ENCODE measurements around the gene GRAMD4.

GRAMD4 gene

GRCh38 chr22:46585340-46586122 is 34.7 kb upstream of the GRAMD4 start:
- no peak for TF ChIP-seq CTCF (conservative IDR thresholded peaks at IDR 0.05)
- H3K27ac ChIP-seq = no peak overlapping the region

DNA sequence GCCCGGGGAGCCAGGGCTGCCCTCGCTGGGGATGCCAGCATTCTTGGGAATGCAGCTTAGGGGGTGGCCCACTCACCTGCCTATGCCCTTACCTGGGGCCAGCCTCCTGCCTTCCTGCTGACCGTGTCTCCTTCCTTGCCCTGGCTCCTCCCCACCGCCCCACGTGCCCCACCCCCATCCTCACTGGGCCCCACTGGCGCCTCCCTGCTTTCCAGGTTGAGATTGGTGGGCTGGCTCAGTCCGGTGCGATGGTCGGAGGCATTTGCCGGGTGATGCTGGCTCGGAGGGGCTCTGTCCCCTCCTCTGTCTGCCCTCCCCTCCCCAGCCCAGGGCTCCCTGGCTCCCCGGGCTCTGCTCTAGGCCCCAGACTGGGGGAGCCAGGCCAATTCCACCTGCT is 34.1 kb upstream of the GRAMD4 start:
- TF ChIP-seq CTCF (conservative IDR thresholded peaks at IDR 0.05) = no peak
- H3K27ac ChIP-seq = no peak overlapping the region

- no peak for TF ChIP-seq CTCF (conservative IDR thresholded peaks at IDR 0.05)
- no peak overlapping the region for H3K27ac ChIP-seq
Measured at GRCh38 chr22:46586531-46587011, 33.6 kb upstream of the GRAMD4 start.

DNA sequence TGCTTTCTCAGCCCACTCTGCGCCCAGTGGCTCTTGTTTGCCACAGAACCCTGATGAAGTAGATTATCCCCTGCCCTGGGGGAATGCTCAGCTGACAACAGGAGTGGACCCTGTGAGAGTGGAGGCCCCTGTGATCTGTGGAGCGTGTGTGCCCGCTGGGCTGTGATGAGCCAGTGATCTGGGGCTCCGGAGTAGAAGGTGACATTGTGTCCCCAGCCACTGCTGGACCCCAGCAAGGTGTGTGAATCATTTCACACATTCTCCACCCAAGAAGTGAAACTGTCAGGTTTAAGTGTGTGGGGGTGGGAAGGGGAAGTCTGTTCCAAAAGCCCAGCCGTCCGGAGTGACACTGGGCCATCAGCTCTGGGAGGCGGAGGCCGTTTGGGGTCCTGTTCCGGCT is 33.1 kb upstream of the GRAMD4 start:
- no peak overlapping the region for H3K27ac ChIP-seq
- no peak for TF ChIP-seq CTCF (conservative IDR thresholded peaks at IDR 0.05)

DNA sequence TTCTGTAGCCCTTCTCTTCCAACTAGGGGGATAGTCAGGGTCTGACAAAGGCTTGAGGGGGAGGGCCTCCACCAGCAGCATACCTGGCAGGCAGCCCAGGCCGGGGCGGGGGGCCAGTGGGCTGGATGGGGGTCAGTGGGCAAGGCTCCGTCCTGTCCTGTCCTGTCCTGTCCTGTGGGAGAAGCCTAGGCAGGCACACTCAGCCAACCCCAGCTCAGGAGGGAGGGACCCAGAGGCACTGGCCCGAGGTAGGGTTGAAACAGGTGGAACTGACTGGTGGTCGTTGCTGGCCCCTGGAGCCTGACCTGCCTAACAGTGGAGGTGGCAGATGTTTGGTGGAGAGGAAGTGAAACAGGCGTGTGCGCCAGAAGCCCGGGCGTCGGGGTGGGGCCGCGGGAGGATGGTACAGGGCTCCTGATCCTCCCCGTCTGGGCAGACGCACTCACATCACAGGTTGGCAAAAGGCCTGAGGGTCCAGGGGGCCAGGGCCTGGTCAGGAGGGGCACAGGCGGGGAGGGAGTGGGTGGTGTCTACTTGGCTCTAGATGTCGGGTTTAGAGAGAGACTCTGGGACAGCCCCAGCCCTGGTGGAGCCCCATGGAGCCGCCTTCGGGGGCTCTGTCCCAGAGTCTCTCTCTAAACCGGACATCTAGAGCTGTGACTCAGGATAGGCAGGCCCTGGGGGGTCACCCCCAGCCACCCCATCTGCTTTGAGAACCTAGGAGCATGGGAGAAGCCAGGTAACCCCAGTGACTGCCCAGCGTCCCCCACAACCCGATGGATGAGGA is 32.5 kb upstream of the GRAMD4 start:
- no peak overlapping the region for H3K27ac ChIP-seq
- TF ChIP-seq CTCF (conservative IDR thresholded peaks at IDR 0.05) = no peak

DNA sequence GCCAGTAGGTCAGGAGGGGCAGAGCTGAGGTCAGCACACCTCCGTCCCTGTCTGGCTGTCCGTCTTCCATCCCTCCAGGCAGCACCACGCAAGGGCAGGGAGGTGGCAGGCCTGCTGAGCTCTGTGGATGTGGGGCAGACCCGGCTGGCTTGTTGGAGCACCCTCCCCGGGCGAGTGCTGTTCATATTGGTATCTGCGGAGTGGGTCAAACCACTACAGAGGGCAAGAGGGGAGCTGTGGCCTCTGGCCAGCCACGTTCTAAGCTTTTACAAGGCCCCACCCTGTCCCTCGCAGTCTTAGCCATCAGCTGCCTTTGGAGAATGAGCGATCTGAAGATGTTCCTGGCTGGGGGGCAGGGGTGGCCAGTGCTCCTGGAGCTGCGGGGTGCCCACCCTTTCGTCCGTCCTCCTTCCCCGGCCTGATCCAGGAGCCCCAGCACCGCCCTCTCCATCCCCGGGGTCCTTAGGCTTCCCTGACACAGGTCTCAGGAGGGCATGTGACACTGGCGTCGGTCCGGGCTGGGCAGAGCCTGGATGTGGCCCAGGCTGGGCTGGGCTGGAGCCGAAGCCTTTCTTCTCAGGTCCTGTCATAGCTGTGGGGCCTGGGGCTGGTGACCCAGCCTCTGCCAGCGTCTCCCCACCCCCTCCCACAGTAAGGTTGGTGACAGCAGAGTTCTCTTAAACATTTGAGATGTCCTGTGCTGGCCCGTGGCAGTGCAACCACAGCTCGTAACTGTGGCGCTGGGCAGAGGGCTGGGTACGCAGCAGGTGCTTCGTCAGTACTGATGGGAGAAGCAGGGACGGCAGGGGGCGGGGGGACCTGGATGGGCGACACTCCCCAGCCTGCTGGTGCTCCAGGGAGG is 31.7 kb upstream of the GRAMD4 start:
- no peak overlapping the region for H3K27ac ChIP-seq
- no peak for TF ChIP-seq CTCF (conservative IDR thresholded peaks at IDR 0.05)

Measured in VCaP (cell line).